ENCODE results near the gene ANGEL1.

ANGEL1 gene

GRCh38 chr14:76779221-76780057 lies 33.2 kb downstream of the ANGEL1 start:
- FAIRE-seq = no peak

GRCh38 chr14:76778546-76779215 lies 34.0 kb downstream of the ANGEL1 start:
- no peak for FAIRE-seq

- no peak for FAIRE-seq
Measured at GRCh38 chr14:76777721-76778120, 35.0 kb downstream of the ANGEL1 start.

GRCh38 chr14:76776428-76777251 lies 36.0 kb downstream of the ANGEL1 start:
- FAIRE-seq = no peak

- FAIRE-seq = no peak
Measured at GRCh38 chr14:76775695-76776427, 36.8 kb downstream of the ANGEL1 start.

- FAIRE-seq = no peak
Measured at GRCh38 chr14:76774821-76775694, 37.6 kb downstream of the ANGEL1 start.

- no peak for FAIRE-seq
Measured at GRCh38 chr14:76773956-76774820, 38.5 kb downstream of the ANGEL1 start.

- FAIRE-seq = no peak
Measured at GRCh38 chr14:76773188-76773885, 39.3 kb downstream of the ANGEL1 start.

- no peak for FAIRE-seq
Measured at GRCh38 chr14:76772300-76773187, 40.1 kb downstream of the ANGEL1 start.

GRCh38 chr14:76771437-76771980 lies 41.2 kb downstream of the ANGEL1 start:
- no peak for FAIRE-seq

- FAIRE-seq = no peak
Measured at GRCh38 chr14:76770521-76771436, 41.9 kb downstream of the ANGEL1 start.

- FAIRE-seq = no peak
Measured at GRCh38 chr14:76769636-76770292, 42.9 kb downstream of the ANGEL1 start.

- FAIRE-seq = no peak
Measured at GRCh38 chr14:76768671-76769500, 43.8 kb downstream of the ANGEL1 start.

GRCh38 chr14:76767681-76768656 lies 44.7 kb downstream of the ANGEL1 start:
- no peak for FAIRE-seq
